Right atrium auricular region (tissue), 2 donors: ENCODE measurements around the gene OR52I2. TPM values are rescaled to one million over a fixed set of nuclear protein-coding genes. Genes with fewer than 3 reads are reported as not detected.

Experiments
- DNase-seq: peaks from one replicate; pipeline ENCODE4 v3.0.0-alpha.2; 2019; ENCODE audit warnings: low spot score
- H3K27ac ChIP-seq, 2 donors: fragments of 200-600 bp; sonication (generic); 1 replicate in 1 of 2; 2 replicates in 1 of 2; pipeline ENCODE4 v1.5.1; 2016 to 2019
- H3K27me3 ChIP-seq, 2 donors: fragments of 200-600 bp; sonication (generic); one replicate each; pipeline versions ENCODE4 v1.5.1 to v1.6.0; 2017 to 2019
- H3K36me3 ChIP-seq: fragments of 200-600 bp; sonication (generic); one replicate; pipeline ENCODE4 v1.5.1; 2016
- H3K4me1 ChIP-seq, 2 donors: fragments of 200-600 bp; sonication (generic); one replicate each; pipeline versions ENCODE4 v1.5.1 to v1.6.0; 2017 to 2019
- H3K4me3 ChIP-seq, 2 donors: fragments of 200-600 bp; sonication (generic); 1 replicate in 1 of 2; 2 replicates in 1 of 2; pipeline ENCODE4 v1.5.1; 2017 to 2019; ENCODE audit warnings: mild to moderate bottlenecking in 1 of 2, moderate library complexity in 1 of 2
- H3K9me3 ChIP-seq, 2 donors: fragments of 200-600 bp; sonication (generic); one replicate each; pipeline ENCODE4 v1.5.1; 2019
- total RNA-seq, 2 donors: library from RNA; depleted of rRNA; stranded (reverse); fragments of >200 nt; gene quantifications; one replicate each; pipeline ENCODE4 v1.1.0, GENCODE V29; 2016
- TF ChIP-seq, protein P1 (sequence below), 2 donors: fragments of 200-600 bp; sonication (generic); IDR thresholded peaks; one replicate each; pipeline ENCODE4 v1.5.1; 2019; ENCODE audit warnings: antibody characterized with exemption in 2 of 2

Gene OR52I2
- total RNA-seq, 2 donors from 2014 or later = not detected

DNA sequence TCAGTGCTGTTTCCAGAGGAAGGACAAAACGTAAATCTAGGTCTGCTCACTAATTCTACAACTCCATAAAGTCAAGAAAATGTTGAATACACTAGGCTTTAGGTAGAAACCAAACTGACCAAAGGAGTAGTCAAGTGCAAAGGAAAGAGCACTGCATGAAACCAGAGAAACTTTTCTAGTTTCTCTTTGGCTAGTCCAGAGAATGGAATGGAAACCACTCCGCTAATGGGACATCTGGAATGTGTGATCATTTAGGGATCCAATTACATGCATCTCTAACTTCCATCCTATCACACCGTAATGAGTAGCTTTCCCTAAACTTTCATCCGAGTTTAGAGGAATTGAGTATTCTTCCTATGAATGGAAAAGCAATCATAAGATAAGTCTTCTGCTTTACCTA, 34.1 kb upstream of the OR52I2 start:
- Histone ChIP-seq H3K27me3 (no peaks in the 10 kb centered on the region), H3K9me3 (peaks cover 0 to 11% of the 10 kb centered on the region in 2 donors), H3K36me3 (no peaks in the 10 kb centered on the region), H3K27ac (no peak overlapping the region), H3K4me1 (no peaks in the 10 kb centered on the region), H3K4me3 (no peak overlapping the region)
- TF ChIP-seq, protein P1, sequence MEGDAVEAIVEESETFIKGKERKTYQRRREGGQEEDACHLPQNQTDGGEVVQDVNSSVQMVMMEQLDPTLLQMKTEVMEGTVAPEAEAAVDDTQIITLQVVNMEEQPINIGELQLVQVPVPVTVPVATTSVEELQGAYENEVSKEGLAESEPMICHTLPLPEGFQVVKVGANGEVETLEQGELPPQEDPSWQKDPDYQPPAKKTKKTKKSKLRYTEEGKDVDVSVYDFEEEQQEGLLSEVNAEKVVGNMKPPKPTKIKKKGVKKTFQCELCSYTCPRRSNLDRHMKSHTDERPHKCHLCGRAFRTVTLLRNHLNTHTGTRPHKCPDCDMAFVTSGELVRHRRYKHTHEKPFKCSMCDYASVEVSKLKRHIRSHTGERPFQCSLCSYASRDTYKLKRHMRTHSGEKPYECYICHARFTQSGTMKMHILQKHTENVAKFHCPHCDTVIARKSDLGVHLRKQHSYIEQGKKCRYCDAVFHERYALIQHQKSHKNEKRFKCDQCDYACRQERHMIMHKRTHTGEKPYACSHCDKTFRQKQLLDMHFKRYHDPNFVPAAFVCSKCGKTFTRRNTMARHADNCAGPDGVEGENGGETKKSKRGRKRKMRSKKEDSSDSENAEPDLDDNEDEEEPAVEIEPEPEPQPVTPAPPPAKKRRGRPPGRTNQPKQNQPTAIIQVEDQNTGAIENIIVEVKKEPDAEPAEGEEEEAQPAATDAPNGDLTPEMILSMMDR (IDR thresholded peaks at IDR 0.05) = no peak
- no peak for DNase-seq

DNA sequence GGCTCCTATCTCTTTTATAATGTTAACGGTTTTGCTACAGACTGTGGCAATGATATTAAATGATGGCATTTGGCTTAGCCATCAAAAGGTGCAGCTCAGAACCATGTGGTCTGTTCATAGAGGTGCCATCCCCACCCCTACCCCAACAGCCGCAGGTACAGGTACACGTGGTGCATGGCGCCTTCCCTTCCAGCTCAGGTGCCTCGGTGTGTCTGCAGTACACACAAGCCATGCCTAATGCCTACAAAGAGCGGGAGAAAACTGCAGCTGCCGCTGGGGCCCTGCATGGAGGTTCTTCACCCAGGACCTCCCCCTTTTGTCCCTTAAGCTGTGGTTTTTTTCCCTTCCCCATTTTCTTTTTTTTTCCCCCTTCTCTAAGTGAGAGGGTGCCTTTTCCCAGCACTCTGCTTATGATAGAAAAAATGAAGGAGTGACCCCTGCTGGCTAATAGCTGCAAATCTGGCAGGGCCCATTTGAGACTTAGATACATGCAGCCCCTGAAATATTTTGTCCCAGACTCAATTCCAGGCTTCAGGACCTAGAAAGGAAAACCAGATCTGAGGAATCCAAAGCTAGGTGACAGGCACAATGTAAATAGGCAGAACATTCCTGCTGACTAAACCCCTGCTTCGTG, 30.1 kb upstream of the OR52I2 start:
- Histone ChIP-seq H3K36me3 (no peaks in the 10 kb centered on the region), H3K4me3 (no peak overlapping the region), H3K9me3 (peaks cover 0 to 11% of the 10 kb centered on the region in 2 donors), H3K27me3 (no peaks in the 10 kb centered on the region), H3K27ac (no peak overlapping the region), H3K4me1 (no peaks in the 10 kb centered on the region)
- TF ChIP-seq, protein P1 (IDR thresholded peaks at IDR 0.05) = no peak
- no peak for DNase-seq

DNA sequence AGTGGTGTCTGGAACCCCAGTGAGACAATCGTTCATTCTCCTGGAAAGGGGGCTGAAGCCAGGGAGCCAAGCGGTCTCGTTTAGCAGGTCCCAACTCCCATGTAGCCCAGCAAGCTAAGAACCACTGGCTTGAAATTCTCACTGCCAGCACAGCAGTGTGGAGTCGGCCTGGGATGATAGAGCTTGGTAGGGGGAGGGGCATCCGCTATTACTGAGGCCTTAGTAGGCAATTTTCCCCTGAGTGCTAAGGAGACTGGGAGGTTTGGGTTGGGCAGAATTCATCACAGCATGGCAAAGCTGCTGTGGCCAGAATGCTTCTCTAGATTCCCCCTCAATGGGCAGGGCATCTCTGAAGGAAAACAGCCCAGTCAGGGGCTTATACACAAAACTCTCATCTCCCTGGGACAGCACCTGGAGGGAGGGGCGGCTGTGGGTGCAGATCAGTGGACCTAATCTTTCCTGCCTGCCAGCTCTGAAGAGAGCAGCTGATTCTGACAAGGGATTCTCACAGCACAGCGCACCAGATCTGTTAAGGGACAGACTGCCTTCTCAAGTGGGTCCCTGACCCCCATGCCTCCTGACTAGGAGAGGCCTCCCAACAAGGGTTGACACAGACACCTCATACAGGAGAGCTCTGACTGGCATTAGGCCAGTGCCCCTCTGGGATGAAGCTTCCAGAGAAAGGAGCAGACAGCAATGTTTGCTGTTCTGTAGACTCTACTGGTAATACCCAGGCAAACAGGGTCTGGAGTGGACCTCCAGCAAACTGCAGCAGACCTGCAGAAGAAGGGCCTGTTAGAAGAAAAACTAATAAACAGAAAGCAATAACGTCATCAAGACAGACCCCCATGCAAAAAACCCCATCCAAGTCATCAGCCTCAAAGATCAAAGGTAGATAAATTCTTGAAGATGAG, 21.8 kb upstream of the OR52I2 start:
- DNase-seq = no peak
- TF ChIP-seq, protein P1 (IDR thresholded peaks at IDR 0.05) = no peak

DNA sequence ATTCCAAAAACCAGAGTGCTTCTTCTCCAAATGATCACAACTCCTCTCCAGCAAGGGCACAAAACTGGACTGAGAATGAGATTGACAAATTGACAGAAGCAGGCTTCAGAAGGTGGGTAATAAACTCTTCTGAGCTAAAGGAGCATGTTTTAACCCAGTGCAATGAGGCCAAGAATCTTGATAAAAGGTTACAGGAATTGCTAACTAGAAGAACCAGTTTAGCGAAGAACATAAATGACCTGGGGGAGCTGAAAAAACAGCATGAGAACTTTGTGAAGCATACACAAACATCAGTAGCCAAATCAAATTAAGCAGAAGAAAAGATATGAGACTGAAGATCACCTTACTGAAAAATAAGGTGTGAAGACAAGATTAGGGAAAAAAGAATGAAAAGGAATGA, 21.1 kb upstream of the OR52I2 start:
- Histone ChIP-seq H3K27ac (no peak overlapping the region), H3K4me1 (no peaks in the 10 kb centered on the region), H3K4me3 (no peak overlapping the region), H3K9me3 (peaks cover 0 to 8% of the 10 kb centered on the region in 2 donors), H3K36me3 (no peaks in the 10 kb centered on the region), H3K27me3 (no peaks in the 10 kb centered on the region)
- DNase-seq = no peak
- TF ChIP-seq, protein P1 (IDR thresholded peaks at IDR 0.05) = no peak

More for the DNA sequence above, 21.8 kb upstream of the OR52I2 start:
- no peaks in the 10 kb centered on the region for H3K27me3 ChIP-seq
- H3K4me3 ChIP-seq = no peak overlapping the region
- no peaks in the 10 kb centered on the region for H3K36me3 ChIP-seq
- peaks cover 0 to 8% of the 10 kb centered on the region in 2 donors for H3K9me3 ChIP-seq
- no peaks in the 10 kb centered on the region for H3K4me1 ChIP-seq
- H3K27ac ChIP-seq = no peak overlapping the region

DNA sequence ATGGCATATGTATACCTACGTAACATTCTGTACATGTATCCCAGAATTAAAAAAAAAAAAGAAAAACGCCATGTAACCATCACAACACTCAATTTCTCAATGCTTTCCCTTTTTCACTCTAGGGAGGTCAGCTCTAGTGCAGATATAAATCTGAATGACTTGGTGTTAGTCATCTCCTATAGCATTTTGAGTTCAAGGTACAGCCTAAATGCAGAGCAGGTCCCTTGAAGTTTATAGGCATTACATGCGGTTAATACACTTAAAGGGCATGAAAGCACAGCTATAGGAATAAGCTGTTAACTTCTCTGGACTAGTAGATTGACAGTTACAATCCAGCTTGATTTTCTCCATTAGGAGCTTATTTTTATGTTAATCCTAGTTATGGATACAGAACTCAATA, 16.2 kb upstream of the OR52I2 start:
- Histone ChIP-seq H3K4me1 (no peaks in the 10 kb centered on the region), H3K36me3 (no peaks in the 10 kb centered on the region)

More for the DNA sequence above, 16.2 kb upstream of the OR52I2 start:
- H3K9me3 ChIP-seq = peaks cover 0 to 8% of the 10 kb centered on the region in 2 donors
- H3K4me3 ChIP-seq = no peak overlapping the region
- TF ChIP-seq, protein P1 (IDR thresholded peaks at IDR 0.05) = no peak
- H3K27me3 ChIP-seq = no peaks in the 10 kb centered on the region
- H3K27ac ChIP-seq = no peak overlapping the region
- no peak for DNase-seq
